Parathyroid adenoma (tissue), 2 donors: ENCODE measurements around the gene STK17A.

Experiments used
- H2AFZ ChIP-seq: fragments of 300-600 bp; sonication (generic); one replicate; pipeline ENCODE4 v1.7.0; 2017; ENCODE audit warnings: antibody characterized with exemption, mild to moderate bottlenecking
- H3K27ac ChIP-seq: fragments of 300-600 bp; sonication (generic); one replicate; pipeline ENCODE4 v1.7.0; 2017
- H3K27me3 ChIP-seq: fragments of 300-600 bp; sonication (generic); one replicate; pipeline ENCODE4 v1.7.0; 2017; ENCODE audit warnings: low read length; ENCODE audit not compliant: control insufficient read depth, insufficient read depth
- H3K36me3 ChIP-seq: fragments of 300-600 bp; sonication (generic); one replicate; pipeline ENCODE4 v1.7.0; 2017; ENCODE audit warnings: low read length; ENCODE audit not compliant: control insufficient read depth, insufficient read depth
- H3K4me1 ChIP-seq: fragments of 300-600 bp; sonication (generic); one replicate; pipeline ENCODE4 v1.7.0; 2017; ENCODE audit warnings: control low read depth
- H3K4me2 ChIP-seq: fragments of 300-600 bp; sonication (generic); one replicate; pipeline ENCODE4 v1.7.0; 2017; ENCODE audit warnings: low read length
- H3K4me3 ChIP-seq: fragments of 300-600 bp; sonication (generic); one replicate; pipeline ENCODE4 v1.7.0; 2017; ENCODE audit warnings: low read depth, low read length
- H3K79me2 ChIP-seq: fragments of 300-600 bp; sonication (generic); one replicate; pipeline ENCODE4 v1.7.0; 2017; ENCODE audit warnings: control low read depth
- H3K9ac ChIP-seq: fragments of 300-600 bp; sonication (generic); one replicate; pipeline ENCODE4 v1.7.0; 2017; ENCODE audit warnings: mild to moderate bottlenecking
- H3K9me3 ChIP-seq: fragments of 300-600 bp; sonication (generic); one replicate; pipeline ENCODE4 v1.7.0; 2017; ENCODE audit warnings: low read length; ENCODE audit not compliant: control insufficient read depth
- TF ChIP-seq, protein P1 (sequence below): fragments of 300-600 bp; sonication (generic); IDR thresholded peaks from one replicate; pipeline ENCODE4 v1.7.0; 2017; ENCODE audit warnings: antibody characterized with exemption, mild to moderate bottlenecking
- donor health status: primary hyperparathyroidism.

STK17A gene

DNA sequence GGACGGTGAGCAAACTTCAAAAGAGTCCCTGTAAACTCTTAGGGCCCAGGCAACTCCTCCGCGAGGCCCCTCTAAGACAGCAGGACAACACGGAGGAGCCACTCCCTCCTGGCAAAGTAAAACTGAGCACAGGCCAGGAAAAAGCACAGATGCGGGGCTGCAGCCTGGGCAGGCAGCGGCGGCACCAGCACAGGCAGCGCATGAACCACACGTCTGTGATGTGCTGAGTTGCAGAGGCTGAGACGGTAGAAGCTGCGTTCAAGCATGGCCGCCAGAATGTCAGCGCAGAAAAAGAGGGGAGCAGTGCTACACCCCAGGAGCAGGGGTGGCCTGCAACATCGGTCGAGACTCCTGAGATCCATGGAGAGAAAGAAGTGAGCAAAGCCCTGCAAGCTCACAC, 46.1 kb upstream of the STK17A start:
- H3K27me3 ChIP-seq, result no peaks in the 10 kb centered on the region
- H3K9me3 ChIP-seq, result no peaks in the 10 kb centered on the region
- H3K9ac ChIP-seq, result no peak overlapping the region
- H3K27ac ChIP-seq, result no peak overlapping the region
- H3K79me2 ChIP-seq, result no peaks in the 10 kb centered on the region
- H3K36me3 ChIP-seq, result no peaks in the 10 kb centered on the region
- no peaks in the 10 kb centered on the region for H3K4me1 ChIP-seq
- no peak overlapping the region for H2AFZ ChIP-seq
- TF ChIP-seq, protein P1, sequence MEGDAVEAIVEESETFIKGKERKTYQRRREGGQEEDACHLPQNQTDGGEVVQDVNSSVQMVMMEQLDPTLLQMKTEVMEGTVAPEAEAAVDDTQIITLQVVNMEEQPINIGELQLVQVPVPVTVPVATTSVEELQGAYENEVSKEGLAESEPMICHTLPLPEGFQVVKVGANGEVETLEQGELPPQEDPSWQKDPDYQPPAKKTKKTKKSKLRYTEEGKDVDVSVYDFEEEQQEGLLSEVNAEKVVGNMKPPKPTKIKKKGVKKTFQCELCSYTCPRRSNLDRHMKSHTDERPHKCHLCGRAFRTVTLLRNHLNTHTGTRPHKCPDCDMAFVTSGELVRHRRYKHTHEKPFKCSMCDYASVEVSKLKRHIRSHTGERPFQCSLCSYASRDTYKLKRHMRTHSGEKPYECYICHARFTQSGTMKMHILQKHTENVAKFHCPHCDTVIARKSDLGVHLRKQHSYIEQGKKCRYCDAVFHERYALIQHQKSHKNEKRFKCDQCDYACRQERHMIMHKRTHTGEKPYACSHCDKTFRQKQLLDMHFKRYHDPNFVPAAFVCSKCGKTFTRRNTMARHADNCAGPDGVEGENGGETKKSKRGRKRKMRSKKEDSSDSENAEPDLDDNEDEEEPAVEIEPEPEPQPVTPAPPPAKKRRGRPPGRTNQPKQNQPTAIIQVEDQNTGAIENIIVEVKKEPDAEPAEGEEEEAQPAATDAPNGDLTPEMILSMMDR, result no peak
- H3K4me3 ChIP-seq, result no peak overlapping the region
- no peak overlapping the region for H3K4me2 ChIP-seq

DNA sequence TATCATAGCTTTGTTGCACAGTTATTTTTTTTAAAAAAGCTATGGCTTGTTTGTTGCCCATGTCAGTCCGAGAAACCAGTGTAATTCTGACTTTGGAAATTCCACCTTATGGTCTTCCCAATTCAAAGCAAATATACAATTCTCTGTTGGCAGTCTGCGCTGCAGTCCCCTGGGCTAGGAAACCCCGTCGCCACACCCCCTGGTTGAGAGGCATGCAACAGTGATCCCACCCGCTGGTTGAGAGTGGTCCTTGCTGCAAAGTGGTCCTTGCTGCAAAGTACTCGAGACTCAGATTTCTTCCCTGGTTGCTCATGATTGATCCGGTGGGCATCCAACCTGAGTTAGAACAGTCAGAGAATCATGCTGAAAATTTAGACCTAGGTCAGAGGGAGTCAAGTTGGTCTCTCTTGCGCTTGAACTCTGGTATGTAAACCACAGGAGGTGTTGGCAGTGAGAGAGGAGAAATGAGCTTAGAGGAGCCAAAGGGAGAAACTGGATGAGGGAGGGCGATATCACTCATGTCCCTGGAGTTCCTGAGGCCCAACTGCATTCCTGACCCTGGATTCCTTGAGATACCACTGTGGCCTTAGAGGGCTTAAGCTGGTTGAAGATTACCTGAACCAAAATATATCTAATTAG, 45.0 kb upstream of the STK17A start:
- H3K36me3 ChIP-seq, result no peaks in the 10 kb centered on the region
- no peaks in the 10 kb centered on the region for H3K4me1 ChIP-seq
- H2AFZ ChIP-seq, result no peak overlapping the region
- no peak overlapping the region for H3K9ac ChIP-seq
- H3K4me2 ChIP-seq, result no peak overlapping the region
- TF ChIP-seq, protein P1, result no peak
- no peaks in the 10 kb centered on the region for H3K9me3 ChIP-seq
- no peaks in the 10 kb centered on the region for H3K27me3 ChIP-seq
- no peaks in the 10 kb centered on the region for H3K79me2 ChIP-seq
- no peak overlapping the region for H3K4me3 ChIP-seq
- H3K27ac ChIP-seq, result no peak overlapping the region

DNA sequence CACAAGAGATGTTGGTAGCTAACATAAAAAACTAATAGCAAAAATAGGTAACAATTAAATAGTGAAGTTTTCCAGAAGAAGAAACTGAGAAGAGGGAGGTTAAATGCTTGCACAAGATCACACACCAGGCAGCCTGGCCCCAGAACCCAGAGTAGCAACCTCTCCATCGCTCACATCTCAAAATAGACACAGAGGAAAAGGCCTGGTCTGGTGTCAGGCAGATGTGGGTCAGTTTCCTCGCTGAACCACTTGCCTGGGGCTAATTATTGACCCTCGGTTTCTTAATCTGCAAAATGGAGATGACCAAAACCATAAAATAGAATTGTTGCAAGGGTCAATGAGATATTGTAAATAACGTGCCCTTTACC, 44.5 kb upstream of the STK17A start:
- Histone ChIP-seq H3K4me1 (no peaks in the 10 kb centered on the region), H3K79me2 (no peaks in the 10 kb centered on the region), H3K4me2 (no peak overlapping the region), H3K4me3 (no peak overlapping the region), H3K36me3 (no peaks in the 10 kb centered on the region), H2AFZ (no peak overlapping the region), H3K27me3 (no peaks in the 10 kb centered on the region), H3K9ac (no peak overlapping the region), H3K27ac (no peak overlapping the region), H3K9me3 (no peaks in the 10 kb centered on the region)
- TF ChIP-seq, protein P1, result no peak

DNA sequence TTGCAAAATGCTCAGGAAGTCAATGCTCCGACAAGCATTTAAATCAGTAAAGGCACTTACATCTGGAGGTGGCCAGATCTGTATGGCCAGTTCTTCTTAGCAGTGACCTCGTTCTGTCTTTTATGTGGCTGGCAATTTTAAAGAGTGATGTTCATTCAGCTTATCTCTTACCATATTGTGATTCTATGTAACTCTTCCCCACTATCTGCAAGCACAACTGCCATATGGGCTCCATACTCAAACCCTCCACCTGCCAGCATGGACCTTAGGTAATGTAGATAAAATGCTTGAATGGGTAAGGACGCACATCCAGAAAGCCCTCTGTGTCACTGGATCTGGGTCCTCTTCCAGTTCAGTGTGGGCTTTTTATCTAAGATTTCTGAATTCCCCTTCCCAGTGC, 42.4 kb upstream of the STK17A start:
- Histone ChIP-seq H3K9me3 (no peaks in the 10 kb centered on the region), H3K36me3 (no peaks in the 10 kb centered on the region), H3K27ac (no peak overlapping the region), H3K4me1 (no peaks in the 10 kb centered on the region), H3K4me2 (no peak overlapping the region), H3K27me3 (no peaks in the 10 kb centered on the region), H2AFZ (no peak overlapping the region), H3K79me2 (no peaks in the 10 kb centered on the region), H3K9ac (no peak overlapping the region), H3K4me3 (no peak overlapping the region)
- TF ChIP-seq, protein P1, result no peak

DNA sequence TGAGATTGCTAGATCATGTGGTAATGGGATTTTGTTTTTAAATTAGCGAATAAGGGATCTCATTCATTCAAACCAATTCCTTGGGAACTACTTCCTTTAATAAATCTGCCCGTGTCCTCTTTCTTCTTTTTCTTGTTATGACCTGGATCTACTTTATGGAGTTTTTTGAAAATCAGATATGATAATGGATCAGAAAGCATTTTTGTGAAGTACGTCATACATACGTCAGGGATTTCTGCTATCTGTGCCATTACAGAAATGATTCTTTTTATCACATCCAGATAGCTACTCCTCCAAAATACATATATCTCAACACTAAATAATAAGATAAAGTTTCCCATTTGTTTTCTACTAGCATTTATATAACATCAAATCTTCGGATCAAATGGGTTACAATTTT, 40.2 kb upstream of the STK17A start:
- H3K4me2 ChIP-seq, result no peak overlapping the region
- H3K27ac ChIP-seq, result no peak overlapping the region
- no peaks in the 10 kb centered on the region for H3K79me2 ChIP-seq
- H3K4me1 ChIP-seq, result no peaks in the 10 kb centered on the region
- H3K9ac ChIP-seq, result no peak overlapping the region
- H2AFZ ChIP-seq, result no peak overlapping the region
- no peaks in the 10 kb centered on the region for H3K27me3 ChIP-seq
- no peaks in the 10 kb centered on the region for H3K36me3 ChIP-seq
- no peaks in the 10 kb centered on the region for H3K9me3 ChIP-seq
- TF ChIP-seq, protein P1, result no peak
- no peak overlapping the region for H3K4me3 ChIP-seq
